HG03469 (cell line): Measurements from ENCODE around the gene GPC3.
"Not testable (repeated sequence)": the region's sequence is repeated elsewhere in the genome, so short reads cannot be mapped to it uniquely, and the experiment has no call there.

Source experiments
- ATAC-seq: cut with Tn5 transposase; IDR thresholded peaks from one replicate; pipeline ENCODE4 v1.9.1; 2021; ENCODE audit warnings: mild to moderate bottlenecking, moderate library complexity, moderate number of reproducible peaks; ENCODE audit not compliant: unreplicated experiment

Gene GPC3

DNA sequence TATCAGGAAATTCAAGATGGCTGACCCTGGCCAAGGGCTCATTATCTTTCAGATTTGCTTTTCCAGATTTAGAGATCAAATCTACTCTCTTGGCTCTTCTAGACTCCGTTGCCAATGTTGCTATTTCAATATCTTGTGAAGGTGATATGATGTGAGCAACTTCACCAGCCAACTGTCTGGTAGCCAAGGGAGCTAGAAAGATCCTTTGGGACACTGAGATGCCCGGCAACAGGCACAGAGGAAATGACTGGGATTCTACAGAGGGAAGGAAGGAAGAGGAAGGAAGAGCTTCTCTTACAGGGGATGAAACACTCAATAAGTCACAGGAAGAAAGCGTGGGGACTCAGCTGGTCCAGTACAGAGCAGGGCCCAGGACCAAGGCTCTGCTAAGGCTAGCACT, 448.3 kb downstream of the GPC3 start:
- no peak for ATAC-seq

DNA sequence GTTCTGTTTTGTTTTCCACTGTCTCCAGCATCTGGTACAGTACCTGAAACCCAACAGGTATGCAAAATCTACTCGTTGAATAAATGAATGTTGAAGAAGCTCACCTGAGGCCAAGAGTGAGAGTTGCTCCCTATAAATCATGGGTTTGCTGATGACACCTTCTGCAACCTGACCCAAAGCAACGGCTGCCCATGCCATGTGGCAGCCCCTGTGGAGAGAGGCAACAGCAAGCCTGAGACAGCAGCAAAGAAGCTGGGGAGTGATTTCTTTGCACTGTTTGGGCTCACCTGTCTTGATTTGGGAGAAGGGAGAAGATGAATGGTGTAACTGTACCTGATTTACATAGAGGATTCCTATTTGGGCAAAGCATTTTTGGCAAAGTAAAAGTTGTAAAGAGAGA, 450.3 kb downstream of the GPC3 start:
- ATAC-seq = no peak

DNA sequence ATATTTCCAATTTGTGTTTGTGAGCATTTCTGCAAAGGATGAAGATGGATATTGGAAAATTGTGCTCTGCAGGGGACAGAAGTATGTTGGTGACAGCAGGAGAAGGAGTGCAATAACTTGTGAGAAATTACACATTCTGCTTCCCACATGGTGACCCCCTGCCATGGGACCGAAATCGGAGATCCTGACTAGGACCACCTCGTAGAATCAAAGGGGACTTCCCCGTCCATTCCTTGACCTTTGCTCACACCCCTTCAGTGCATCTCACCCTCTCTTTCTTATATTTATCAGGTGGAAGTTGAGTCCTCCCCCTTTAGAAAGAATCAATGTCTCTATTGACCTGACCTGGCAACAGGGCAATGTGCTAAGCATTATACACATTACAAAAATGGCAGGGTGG, 451.2 kb downstream of the GPC3 start:
- ATAC-seq = no peak

DNA sequence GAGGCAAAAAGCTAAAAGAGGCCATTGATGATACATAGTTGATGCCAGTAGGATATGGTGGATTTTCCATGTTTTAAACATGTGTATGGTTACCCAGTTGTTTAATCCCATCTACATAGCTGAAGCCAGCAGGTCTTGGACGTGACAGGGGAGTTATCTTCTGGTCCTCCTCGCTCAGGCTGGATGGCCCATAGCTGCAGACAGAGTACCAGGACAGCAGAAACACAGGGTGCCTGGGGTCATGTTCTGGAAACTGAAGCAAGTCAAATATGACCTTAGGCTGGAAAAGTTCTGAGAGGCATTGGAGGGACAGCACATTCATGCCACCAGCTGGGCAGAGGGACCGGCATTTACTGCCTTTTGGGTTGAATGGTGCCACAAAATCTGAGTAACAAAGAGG, 452.1 kb downstream of the GPC3 start:
- ATAC-seq = no peak

DNA sequence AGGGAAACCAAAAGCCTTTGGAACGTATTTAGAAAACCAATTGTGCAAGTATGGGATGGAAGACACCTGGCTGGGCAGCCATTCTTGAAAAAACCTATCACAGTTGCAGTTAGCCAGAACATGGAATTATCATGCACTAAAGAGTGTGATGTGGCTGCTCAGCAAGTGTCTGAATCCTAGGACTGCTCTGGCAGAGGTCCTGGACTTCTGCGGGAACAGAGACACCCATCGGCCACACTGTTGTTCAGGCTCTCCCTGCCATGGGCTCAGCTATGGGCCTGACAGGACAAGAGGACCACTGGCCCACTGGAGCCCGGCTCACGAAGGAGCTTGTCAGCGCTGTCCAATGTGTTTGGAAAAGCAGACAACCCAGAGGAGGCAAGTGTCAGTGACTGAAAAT, 454.4 kb downstream of the GPC3 start:
- no peak for ATAC-seq

DNA sequence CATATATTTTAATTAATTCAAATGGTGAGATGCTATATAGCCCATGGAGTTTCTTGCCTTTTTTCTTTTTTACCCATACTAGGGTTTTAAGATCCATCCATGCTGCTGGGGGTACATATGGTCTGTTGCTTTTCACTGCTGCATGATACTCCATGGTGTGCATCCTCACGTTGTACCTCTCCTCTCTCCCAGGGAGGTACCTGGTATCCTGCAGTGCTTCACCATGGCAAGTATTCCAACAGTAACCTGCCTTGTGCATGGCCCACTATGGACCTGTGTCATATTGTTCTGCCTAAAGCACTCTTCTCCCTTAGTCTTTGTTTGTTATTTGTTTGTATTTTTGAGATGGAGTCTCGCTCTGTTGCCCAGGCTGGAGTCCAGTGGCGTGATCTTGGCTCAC, 455.8 kb downstream of the GPC3 start:
- no peak for ATAC-seq

DNA sequence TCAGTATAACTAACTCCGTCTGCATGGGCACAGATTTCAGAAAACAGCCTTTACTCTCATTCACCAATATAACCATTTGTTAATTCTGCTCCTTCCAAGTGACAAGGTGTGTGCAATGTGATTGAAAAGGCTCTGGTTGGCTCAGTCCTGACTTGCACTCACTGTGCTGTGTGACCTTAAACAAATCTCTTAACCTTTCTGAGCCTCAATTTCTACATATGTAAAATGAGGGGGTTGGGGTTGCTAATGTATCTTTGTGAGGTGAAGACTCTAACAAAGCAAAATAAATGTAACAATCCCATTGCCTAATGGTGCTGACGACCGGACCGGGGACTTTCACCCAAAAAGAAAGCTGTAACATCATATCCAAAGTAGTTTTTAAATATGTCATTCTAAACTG, 457.6 kb downstream of the GPC3 start:
- no peak for ATAC-seq

DNA sequence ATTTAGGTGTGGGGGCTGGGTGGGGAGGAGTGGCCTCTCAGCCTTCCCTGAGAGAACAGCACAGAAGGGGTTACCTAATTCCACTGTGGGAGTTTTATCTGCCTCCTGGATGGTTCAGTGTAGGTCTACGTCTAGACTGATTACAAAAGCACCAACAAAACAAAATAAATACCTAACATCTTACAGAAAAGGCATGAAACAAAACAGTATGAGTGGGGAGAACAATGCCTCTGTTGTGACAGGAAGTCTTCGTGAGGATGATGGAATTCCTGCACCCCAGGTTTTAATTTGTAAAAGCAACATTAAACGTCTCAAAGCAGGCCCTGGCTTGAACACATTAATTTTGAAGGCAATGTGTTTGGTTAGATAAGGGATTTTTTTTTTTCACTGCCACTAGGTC, 458.0 kb downstream of the GPC3 start:
- ATAC-seq = no peak

DNA sequence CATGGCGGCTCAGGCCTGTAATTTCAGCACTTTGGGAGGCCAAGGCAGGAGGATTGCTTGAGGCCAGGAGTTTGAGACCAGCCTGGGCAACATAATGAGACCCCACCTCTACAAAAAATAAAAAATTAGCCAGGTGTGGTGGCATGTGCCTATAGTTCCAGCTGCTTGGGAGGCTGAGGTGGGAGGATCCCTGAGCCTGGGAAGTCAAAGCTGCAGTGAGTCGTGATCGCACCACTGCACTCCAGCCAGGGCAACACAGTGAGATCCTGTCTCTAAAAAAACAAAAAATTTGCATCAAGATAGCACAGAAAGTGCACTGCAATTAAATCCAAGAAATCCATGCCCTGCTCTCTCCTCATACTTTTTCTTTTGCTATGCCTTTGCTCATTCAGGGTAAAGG, 458.6 kb downstream of the GPC3 start:
- ATAC-seq = not testable (repeated sequence)

DNA sequence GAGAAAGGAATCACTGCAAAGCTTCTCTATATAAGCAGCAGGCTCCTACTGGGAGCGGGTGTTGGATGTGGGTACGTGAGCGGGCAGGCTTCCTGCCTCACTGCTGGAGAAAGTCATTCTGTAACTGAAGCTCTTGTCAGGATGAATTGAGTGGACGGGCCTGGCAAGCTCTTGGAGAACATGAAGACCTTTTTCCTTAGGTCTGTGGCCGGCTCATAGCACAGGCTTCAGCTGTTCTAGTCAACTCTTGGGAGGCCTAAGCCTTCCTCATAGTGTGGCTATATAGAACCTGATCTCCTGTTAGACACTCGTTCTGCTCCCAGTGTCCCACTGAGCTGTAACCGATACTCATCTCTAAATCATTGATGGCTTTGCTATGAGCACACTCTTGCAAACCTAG, 461.9 kb downstream of the GPC3 start:
- no peak for ATAC-seq

DNA sequence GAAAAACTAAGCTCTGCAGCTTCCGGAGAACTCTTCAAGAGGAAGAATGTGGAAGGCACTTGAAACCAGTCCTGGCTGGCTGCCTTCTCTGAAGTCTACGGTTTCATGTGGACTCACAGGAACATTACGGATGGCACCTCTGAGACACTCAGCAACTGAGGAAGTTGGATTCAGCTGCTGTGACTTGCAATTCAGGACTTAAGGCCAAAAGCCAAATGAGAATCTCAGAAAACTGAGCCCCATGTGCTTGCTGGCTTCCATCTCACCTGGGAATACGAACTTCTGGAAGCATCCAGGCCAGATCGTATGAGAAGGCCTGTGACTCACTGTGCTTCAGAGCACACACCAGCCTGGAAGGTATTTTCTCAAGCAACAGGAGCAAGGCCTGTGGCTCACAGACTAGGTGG, 462.3 kb downstream of the GPC3 start:
- no peak for ATAC-seq

DNA sequence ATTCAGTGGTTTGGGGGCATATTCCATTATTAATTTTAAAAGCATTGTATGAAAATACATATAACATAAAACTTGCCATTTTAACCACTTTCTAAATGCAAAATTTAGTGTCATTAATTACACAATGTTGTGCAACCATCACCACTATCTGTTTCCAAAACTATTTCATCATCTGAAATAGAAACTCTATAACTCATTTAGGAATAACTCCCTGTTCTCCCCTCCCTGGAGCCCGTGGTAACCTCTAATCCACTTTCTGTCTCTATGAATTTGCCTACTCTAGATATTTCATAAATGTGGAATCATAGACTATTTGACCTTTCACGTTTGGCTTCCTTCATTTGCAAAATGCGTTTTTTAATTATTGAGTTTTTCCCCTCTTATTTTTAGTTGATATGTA, 468.7 kb downstream of the GPC3 start:
- no peak for ATAC-seq

DNA sequence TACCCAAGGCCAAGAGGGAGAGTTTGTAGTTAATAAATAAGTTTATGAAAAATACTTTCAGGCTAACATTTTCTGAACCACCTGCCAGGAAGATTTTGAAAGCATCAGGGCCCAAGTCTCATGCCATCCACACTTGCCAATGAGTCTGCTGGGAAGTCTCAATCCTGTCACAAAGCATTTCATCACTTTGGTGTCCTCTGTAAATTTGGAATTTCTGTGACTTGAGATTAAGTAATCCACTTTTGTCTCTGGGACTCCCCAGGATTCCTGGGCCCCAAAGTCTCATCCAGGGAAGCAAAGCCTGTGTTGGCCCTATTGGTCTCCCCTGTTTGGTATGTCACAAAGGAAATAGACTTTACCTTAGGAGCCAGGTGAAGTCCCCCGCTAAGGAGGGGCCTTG, 470.9 kb downstream of the GPC3 start:
- no peak for ATAC-seq

DNA sequence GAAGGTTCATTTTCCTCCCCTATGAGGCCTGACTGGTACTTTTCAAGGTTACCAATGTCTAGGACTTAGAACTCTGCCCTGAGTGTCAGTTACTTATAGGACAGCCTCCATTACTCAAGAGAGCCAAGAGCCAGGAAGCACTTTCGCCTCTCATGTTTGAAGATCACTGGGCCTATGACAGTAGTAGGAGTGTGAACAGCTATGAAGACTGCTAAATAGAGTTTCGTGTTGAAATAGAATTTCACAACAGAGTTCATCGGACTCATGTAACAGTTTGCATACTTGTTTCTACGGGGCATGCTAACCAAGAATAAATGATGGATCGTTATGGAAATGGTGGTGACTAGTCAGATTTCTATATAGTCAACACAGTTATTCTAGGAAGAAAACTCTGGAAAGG, 472.3 kb downstream of the GPC3 start:
- no peak for ATAC-seq

DNA sequence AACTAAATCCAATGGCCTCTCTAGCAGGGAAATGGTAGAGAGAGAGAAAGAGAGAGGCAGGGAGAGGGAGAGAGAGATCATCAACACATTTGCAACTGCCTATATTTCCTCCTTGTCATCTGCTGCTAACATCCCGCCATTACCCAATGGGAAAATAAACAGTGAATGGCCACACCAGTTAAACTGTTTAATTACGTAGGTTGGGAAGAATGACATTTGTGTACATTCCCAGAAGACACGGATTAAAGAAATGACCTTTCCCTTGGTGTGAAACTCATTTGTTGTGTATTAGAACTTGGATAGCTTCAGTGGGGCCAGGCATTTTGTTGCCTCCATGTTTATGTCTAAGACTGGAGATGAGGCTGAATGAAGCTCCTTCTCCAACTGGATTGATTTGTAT, 474.4 kb downstream of the GPC3 start:
- no peak for ATAC-seq

DNA sequence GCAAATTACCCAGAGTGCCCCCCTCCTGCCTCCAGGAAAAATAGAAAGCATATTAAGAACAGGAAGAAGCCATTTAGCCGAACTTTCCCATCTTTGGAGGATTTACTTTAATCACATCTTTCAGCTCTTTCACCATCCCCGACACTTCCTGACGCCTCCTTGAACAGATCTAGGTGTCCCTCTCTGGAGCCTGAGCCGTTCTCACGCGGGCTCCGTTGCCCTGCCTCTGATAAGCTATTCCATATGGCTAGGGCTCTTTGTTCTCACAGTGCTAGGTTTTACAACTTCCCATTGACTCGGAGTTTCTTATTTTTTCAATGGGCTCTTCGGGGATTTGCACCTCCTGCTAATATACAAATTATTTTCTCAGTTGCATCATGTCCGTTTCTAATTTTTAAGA, 488.0 kb downstream of the GPC3 start:
- no peak for ATAC-seq

DNA sequence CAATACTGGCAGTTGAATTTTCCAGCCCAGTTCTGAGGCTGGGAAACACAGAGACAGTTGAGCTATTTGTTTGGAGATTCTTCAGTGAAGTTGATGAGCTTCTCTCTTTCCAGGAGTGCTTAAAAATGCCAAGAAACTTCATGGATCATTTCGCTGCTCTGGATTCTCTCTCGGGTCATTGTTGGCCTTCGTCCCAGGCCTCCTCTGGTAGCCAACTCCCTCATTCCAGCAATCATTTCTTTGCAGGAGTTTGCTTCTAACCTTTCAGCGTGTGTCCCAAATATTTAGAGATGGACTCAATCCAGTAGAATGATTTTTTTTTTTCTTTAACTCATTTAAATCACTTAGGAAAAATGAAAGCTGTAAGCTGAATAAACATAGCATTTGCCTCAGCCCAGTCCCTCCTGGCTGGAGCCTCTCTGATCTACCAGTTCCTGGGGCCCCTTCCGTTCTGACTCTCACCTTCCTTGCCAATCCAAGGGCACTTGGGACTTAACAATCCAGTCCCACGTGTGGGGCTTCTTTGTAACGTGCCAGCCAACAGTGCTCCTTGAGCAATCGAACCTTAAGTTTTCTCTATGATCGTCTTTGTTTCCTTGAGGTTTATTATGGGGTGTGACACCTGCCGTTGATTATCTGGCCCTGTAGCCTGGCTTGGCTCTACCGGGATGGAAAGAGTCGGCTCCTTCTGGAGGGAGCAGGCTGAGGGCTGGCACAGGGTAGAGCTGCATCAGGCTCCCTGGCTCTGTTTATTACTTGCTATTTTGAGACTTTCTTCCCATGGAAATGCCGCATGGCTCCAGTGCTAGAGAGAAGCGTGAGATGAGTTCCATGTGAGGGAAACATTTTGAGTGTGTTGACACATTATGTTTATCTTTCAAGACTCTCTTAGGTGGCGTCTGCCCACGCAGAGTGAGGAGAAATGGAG, 489.7 kb downstream of the GPC3 start:
- no peak for ATAC-seq

DNA sequence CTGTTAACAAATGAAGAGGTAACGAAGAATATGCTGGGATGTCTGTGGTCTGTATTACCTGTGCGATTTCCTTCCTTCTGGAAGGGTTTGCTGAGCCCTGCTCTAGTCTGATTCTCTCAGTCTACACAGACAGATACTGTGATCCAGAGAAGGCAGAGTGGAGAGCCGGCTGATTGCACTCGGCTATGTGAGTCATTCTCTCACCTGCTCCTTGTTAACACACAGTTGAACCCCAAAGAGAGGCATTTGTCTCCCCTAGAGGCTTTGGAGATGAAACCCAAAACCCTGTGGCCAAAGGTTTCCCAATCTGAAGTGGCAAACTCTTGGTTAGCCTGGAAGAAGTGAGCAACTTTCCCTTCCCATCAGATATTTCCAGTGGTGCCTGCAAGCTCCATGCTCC, 492.0 kb downstream of the GPC3 start:
- ATAC-seq = no peak

DNA sequence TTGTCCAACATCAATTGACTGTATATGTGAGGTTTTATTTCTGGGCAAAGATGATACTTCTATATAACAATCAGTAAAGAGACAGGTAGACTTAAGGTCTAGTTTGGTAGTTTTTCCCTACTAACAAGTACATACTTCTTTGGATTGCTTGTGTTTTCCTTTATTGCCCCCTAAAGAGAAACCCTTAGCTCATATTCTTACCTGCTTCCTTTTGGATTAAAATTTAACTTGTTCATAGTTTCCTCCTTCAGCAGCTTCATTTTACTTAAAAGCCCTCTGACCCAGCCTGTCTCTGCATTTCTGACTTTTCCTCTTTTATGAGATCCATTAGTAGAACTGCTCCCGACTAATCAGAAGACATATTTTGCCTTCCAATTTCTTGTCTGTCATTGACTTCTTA, 494.4 kb downstream of the GPC3 start:
- no peak for ATAC-seq
